ENCODE measurements around the gene MTF1.

The MTF1 gene

DNA sequence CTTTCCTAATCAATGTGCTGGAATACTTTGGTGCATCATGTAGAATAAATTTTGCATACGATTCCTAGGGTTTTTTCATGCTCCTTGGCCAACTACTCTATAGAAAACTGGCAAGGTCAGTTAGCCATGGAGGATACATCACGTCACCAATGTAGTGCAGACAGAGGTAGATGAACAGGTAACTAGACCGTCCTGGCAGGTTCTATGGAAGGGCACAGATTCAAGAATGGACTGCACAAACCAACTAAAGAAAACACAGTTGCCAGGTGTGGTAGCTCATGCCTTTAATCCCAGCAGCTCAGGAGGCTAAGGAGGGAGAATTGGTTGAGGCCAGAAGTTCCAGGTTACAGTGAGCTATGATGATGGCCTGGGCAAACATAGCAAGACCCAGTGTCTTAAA lies 9.9 kb downstream of the MTF1 start:
- intact Hi-C loops (cut with DNase I; ENCODE audit: low total_unique reads), result no loop called here
- H3K4me1 ChIP-seq, result peaks cover 0 to 50% (median 11%) of the 10 kb centered on the region in 4 donors

DNA sequence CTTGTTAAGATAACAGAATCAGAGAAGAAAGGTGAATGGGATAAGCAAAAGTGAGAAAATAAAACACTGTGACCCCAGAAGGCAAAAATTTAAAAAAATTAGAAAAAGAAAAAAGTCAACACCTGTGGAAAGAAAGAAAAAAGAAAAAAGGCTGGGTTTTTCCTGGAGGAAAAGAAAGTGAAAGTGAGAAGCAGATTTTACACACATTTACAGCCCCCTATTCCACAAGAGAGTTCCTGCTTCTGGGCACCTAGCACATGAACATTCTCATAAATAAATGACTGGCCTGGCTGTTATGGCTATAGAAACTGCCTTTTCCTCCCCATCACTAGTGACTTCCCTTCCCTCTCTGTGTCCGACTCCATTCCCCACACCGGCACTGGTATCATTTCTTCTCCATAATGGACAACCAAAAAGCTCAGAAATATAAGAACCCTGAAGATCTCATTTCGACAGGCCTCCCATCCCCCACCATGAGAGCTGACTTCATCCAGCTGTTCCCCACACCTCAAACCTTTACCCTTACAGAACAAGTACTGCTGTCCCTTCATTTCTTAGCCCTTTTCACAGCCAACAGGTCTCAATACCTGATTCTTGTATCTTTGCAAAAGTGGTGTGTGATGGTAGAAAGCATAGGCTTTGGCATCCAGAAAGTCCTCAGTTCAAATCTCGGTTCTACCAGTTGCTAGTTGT lies 12.6 kb downstream of the MTF1 start:
- intact Hi-C loops (cut with DNase I; ENCODE audit: low total_unique reads), result no loop called here
- H3K27ac ChIP-seq, result no peak overlapping the region
- peaks cover 0 to 23% (median 3%) of the 10 kb centered on the region in 4 donors for H3K4me1 ChIP-seq
- H3K9me3 ChIP-seq, result no peaks in the 10 kb centered on the region
- no peak for DNase-seq
- H3K36me3 ChIP-seq, result peaks cover 0 to 6% (median 0%) of the 10 kb centered on the region in 3 donors
- TF ChIP-seq, protein P1, sequence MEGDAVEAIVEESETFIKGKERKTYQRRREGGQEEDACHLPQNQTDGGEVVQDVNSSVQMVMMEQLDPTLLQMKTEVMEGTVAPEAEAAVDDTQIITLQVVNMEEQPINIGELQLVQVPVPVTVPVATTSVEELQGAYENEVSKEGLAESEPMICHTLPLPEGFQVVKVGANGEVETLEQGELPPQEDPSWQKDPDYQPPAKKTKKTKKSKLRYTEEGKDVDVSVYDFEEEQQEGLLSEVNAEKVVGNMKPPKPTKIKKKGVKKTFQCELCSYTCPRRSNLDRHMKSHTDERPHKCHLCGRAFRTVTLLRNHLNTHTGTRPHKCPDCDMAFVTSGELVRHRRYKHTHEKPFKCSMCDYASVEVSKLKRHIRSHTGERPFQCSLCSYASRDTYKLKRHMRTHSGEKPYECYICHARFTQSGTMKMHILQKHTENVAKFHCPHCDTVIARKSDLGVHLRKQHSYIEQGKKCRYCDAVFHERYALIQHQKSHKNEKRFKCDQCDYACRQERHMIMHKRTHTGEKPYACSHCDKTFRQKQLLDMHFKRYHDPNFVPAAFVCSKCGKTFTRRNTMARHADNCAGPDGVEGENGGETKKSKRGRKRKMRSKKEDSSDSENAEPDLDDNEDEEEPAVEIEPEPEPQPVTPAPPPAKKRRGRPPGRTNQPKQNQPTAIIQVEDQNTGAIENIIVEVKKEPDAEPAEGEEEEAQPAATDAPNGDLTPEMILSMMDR (IDR thresholded peaks at IDR 0.05), result no peak
- H3K4me3 ChIP-seq, result no peak overlapping the region
- H3K27me3 ChIP-seq, result no peaks in the 10 kb centered on the region

More for the DNA sequence above, 9.9 kb downstream of the MTF1 start:
- Histone ChIP-seq H3K9me3 (no peaks in the 10 kb centered on the region), H3K27me3 (no peaks in the 10 kb centered on the region), H3K27ac (no peak overlapping the region), H3K36me3 (peaks cover 0 to 21% (median 0%) of the 10 kb centered on the region in 3 donors), H3K4me3 (no peak overlapping the region)
- no peak for DNase-seq
- TF ChIP-seq, protein P1 (IDR thresholded peaks at IDR 0.05), result no peak

GRCh38 chr1:37845786-37846185 lies 13.6 kb downstream of the MTF1 start:
- Histone ChIP-seq H3K9me3 (no peaks in the 10 kb centered on the region), H3K27me3 (no peaks in the 10 kb centered on the region), H3K27ac (no peak overlapping the region), H3K4me3 (no peak overlapping the region), H3K4me1 (peaks cover 0 to 14% (median 2%) of the 10 kb centered on the region in 4 donors), H3K36me3 (peaks cover 0 to 8% (median 0%) of the 10 kb centered on the region in 3 donors)
- TF ChIP-seq, protein P1 (IDR thresholded peaks at IDR 0.05), result no peak
- intact Hi-C loops (cut with DNase I; ENCODE audit: low total_unique reads), result no loop called here
- no peak for DNase-seq

DNA sequence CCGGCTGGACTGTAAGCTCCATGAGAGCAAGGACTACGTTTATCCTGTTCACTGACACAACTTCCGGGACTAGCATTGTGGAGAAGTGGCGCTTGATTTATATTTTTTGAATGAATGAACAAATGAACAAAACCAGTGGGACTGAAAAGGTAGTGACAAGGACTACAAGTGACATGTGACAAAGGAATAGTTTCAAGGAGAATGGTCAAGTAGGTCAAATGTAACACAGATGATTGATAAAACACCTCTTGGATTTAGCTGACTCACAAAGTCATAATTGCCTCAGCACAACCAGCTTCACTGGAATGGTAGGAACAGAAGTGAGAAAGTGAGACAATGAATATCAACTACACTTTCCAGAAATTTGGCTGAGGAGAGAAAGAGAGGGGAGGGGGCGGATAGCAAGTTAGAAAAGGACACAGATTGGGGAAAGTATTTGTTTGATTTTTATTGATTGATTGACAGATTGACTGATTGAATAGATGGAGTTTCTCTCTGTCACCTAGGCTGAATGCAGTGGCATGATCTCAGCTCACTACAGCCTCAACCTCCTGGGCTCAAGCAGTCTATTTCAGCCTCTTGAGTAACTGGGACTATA lies 14.2 kb downstream of the MTF1 start:
- Histone ChIP-seq H3K36me3 (peaks cover 0 to 15% (median 0%) of the 10 kb centered on the region in 3 donors), H3K4me1 (peaks cover 0 to 8% (median 2%) of the 10 kb centered on the region in 4 donors), H3K4me3 (no peak overlapping the region), H3K27ac (no peak overlapping the region), H3K9me3 (no peaks in the 10 kb centered on the region), H3K27me3 (no peaks in the 10 kb centered on the region)
- intact Hi-C loops (cut with DNase I; ENCODE audit: low total_unique reads), result no loop called here
- TF ChIP-seq, protein P1 (IDR thresholded peaks at IDR 0.05), result no peak
- no peak for DNase-seq

DNA sequence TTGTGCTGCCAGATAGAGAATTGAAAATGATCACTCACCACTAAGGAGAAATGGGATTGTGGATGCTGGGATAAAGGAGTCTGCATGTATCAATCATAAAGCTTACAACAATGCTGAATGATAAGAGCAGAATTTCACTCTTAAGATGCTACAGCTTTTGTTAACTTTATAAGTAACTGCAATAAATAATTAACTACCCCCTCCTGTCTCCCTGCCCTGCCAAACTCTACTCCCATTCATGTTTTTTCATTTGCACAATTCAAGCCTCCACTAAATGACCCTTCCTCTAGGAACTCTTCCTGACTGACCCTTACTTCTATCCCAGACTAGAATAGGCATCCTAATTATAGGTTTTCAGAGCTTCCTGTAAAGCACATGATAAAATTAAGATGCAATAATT lies 14.9 kb downstream of the MTF1 start:
- Histone ChIP-seq H3K36me3 (peaks cover 1 to 17% (median 6%) of the 10 kb centered on the region in 3 donors), H3K27ac (no peak overlapping the region), H3K4me3 (no peak overlapping the region), H3K9me3 (no peaks in the 10 kb centered on the region), H3K27me3 (no peaks in the 10 kb centered on the region), H3K4me1 (peaks cover 0 to 4% (median under 1%) of the 10 kb centered on the region in 4 donors)
- TF ChIP-seq, protein P1 (IDR thresholded peaks at IDR 0.05), result no peak
- intact Hi-C loops (cut with DNase I; ENCODE audit: low total_unique reads), result no loop called here
- DNase-seq, result no peak
